WTC11 (cell line): ENCODE results near the gene SLC10A4.

ENCODE experiments used
- ATF1 ChIP-seq: sonication (generic); formaldehyde crosslinking; IDR thresholded peaks from 2 replicates; pipeline ENCODE4 v1.8.1; 2023; ENCODE audit warnings: mild to moderate bottlenecking, moderate library complexity, missing genetic modification reagents
- EMX1 ChIP-seq: fragments of 250-450 bp; sonication (Bioruptor Pico); IDR thresholded peaks from 2 replicates; pipeline ENCODE4 v1.8.0; 2021; ENCODE audit warnings: mild to moderate bottlenecking
- ETV6 ChIP-seq: sonication (generic); formaldehyde crosslinking; IDR thresholded peaks from 2 replicates; pipeline ENCODE4 v1.8.1; 2022; ENCODE audit warnings: mild to moderate bottlenecking, missing genetic modification reagents
- SP1 ChIP-seq: sonication (generic); formaldehyde crosslinking; conservative IDR thresholded peaks from 2 replicates; pipeline ENCODE4 v1.8.1; 2022; ENCODE audit warnings: missing genetic modification reagents
- TP53 ChIP-seq: sonication (generic); formaldehyde crosslinking; IDR thresholded peaks from 2 replicates; pipeline ENCODE4 v1.8.1; 2023; ENCODE audit warnings: mild to moderate bottlenecking, missing genetic modification reagents
- TF ChIP-seq, protein P1 (sequence below): fragments of 200-600 bp; IDR thresholded peaks from 2 replicates; pipeline ENCODE4 v1.8.0; 2022; ENCODE audit warnings: antibody characterized with exemption
- TF ChIP-seq, protein P2 (sequence below): sonication (generic); formaldehyde crosslinking; conservative IDR thresholded peaks from 2 replicates; pipeline ENCODE4 v1.8.1; 2023; ENCODE audit warnings: mild to moderate bottlenecking, low read depth, missing genetic modification reagents, moderate library complexity
- TF ChIP-seq, protein P3 (sequence below): sonication (generic); formaldehyde crosslinking; IDR thresholded peaks from 2 replicates; pipeline ENCODE4 v1.8.0; 2022; ENCODE audit warnings: mild to moderate bottlenecking, missing genetic modification reagents

DNA sequence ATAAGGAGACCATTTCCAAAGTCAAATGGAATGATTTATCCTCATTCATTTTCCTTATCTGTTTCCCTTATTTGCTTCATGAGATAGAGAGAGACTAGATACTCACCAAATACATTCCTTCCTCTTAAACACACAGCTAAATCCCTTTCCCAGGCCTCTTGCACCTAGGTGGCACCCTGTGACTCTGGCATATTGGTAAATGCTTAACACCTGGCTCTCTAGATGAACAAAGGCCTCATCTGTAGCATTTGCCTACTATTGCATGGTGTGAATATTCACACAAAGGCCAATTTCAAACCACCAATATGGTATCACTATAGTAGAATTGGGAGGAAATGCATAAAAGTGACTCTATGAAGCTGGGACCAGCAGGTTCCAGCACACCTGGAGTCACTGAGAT is 22.1 kb upstream of the SLC10A4 start:
- no peak for TF ChIP-seq ATF1 (CRISPR knock-in tag)
- TF ChIP-seq, protein P1, sequence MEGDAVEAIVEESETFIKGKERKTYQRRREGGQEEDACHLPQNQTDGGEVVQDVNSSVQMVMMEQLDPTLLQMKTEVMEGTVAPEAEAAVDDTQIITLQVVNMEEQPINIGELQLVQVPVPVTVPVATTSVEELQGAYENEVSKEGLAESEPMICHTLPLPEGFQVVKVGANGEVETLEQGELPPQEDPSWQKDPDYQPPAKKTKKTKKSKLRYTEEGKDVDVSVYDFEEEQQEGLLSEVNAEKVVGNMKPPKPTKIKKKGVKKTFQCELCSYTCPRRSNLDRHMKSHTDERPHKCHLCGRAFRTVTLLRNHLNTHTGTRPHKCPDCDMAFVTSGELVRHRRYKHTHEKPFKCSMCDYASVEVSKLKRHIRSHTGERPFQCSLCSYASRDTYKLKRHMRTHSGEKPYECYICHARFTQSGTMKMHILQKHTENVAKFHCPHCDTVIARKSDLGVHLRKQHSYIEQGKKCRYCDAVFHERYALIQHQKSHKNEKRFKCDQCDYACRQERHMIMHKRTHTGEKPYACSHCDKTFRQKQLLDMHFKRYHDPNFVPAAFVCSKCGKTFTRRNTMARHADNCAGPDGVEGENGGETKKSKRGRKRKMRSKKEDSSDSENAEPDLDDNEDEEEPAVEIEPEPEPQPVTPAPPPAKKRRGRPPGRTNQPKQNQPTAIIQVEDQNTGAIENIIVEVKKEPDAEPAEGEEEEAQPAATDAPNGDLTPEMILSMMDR, result no peak
- no peak for TF ChIP-seq ETV6 (CRISPR knock-in tag)
- no peak for TF ChIP-seq EMX1
- TF ChIP-seq, protein P2, sequence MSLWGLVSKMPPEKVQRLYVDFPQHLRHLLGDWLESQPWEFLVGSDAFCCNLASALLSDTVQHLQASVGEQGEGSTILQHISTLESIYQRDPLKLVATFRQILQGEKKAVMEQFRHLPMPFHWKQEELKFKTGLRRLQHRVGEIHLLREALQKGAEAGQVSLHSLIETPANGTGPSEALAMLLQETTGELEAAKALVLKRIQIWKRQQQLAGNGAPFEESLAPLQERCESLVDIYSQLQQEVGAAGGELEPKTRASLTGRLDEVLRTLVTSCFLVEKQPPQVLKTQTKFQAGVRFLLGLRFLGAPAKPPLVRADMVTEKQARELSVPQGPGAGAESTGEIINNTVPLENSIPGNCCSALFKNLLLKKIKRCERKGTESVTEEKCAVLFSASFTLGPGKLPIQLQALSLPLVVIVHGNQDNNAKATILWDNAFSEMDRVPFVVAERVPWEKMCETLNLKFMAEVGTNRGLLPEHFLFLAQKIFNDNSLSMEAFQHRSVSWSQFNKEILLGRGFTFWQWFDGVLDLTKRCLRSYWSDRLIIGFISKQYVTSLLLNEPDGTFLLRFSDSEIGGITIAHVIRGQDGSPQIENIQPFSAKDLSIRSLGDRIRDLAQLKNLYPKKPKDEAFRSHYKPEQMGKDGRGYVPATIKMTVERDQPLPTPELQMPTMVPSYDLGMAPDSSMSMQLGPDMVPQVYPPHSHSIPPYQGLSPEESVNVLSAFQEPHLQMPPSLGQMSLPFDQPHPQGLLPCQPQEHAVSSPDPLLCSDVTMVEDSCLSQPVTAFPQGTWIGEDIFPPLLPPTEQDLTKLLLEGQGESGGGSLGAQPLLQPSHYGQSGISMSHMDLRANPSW (CRISPR knock-in tag), result no peak
- TF ChIP-seq, protein P3, sequence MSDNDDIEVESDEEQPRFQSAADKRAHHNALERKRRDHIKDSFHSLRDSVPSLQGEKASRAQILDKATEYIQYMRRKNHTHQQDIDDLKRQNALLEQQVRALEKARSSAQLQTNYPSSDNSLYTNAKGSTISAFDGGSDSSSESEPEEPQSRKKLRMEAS (CRISPR knock-in tag), result no peak
- TF ChIP-seq TP53 (CRISPR knock-in tag), result no peak
- no peak for TF ChIP-seq SP1 (CRISPR knock-in tag)
